Endodermal cell (in vitro differentiated cells): ENCODE measurements around the gene GDF9. TPM values are rescaled to one million over a fixed set of nuclear protein-coding genes. Genes with fewer than 3 reads are reported as not detected.
A peak's percentile ranks its signal among the peaks of the same experiment; 100 is the strongest.

Experiments used
- DNase-seq: peaks from one replicate; pipeline ENCODE4 v3.0.0-alpha.2; 2017
- H3K27ac ChIP-seq: 2 replicates; pipeline ENCODE4 v1.5.1; 2013; ENCODE audit warnings: mild to moderate bottlenecking, low read depth, low read length, moderate library complexity
- H3K27me3 ChIP-seq: 2 replicates; pipeline ENCODE4 v1.6.1; 2013; ENCODE audit warnings: mild to moderate bottlenecking, low read length, moderate library complexity; ENCODE audit not compliant: insufficient read depth, control insufficient read depth, poor library complexity, severe bottlenecking
- H3K36me3 ChIP-seq: 2 replicates; pipeline ENCODE4 v1.7.0; 2013; ENCODE audit warnings: mild to moderate bottlenecking, low read length, moderate library complexity; ENCODE audit not compliant: control insufficient read depth, insufficient read depth
- H3K4me1 ChIP-seq: one replicate; pipeline ENCODE4 v1.7.0; 2013; ENCODE audit warnings: low read length; ENCODE audit not compliant: control insufficient read depth, insufficient read depth
- H3K4me3 ChIP-seq: 2 replicates; pipeline ENCODE4 v1.5.1; 2013; ENCODE audit warnings: mild to moderate bottlenecking, low read length, moderate library complexity
- H3K9ac ChIP-seq: 2 replicates; pipeline ENCODE4 v1.6.1; 2013; ENCODE audit warnings: mild to moderate bottlenecking, low read length, moderate library complexity; ENCODE audit not compliant: poor library complexity, severe bottlenecking; ENCODE audit errors: extremely low read depth
- H3K9me3 ChIP-seq: 2 replicates; pipeline ENCODE4 v1.6.1; 2013; ENCODE audit warnings: mild to moderate bottlenecking, low read length, moderate library complexity; ENCODE audit not compliant: control insufficient read depth
- H3K27ac Mint-ChIP-seq: 2 replicates; pipeline ENCODE4 v1.8.0; 2020; ENCODE audit warnings: mixed read lengths
- H3K27me3 Mint-ChIP-seq: 2 replicates; pipeline ENCODE4 v1.8.0; 2021; ENCODE audit warnings: mild to moderate bottlenecking, mixed read lengths; ENCODE audit not compliant: insufficient read depth
- H3K36me3 Mint-ChIP-seq: 2 replicates; pipeline ENCODE4 v1.8.0; 2020; ENCODE audit warnings: low read depth, mixed read lengths
- H3K4me1 Mint-ChIP-seq: 2 replicates; pipeline ENCODE4 v1.8.0; 2020; ENCODE audit warnings: mixed read lengths
- H3K4me3 Mint-ChIP-seq: 2 replicates; pipeline ENCODE4 v1.8.0; 2020; ENCODE audit warnings: mild to moderate bottlenecking, moderate library complexity, mixed read lengths
- H3K9me3 Mint-ChIP-seq: 2 replicates; pipeline ENCODE4 v1.8.0; 2020; ENCODE audit warnings: mild to moderate bottlenecking, mixed read lengths
- WGBS, 2 experiments: methylation state at CpG; one replicate each; pipeline versions ENCODE4 v1.1.5 to v1.1.7; 2013; ENCODE audit warnings: missing lambda C conversion rate in 2 of 2, mixed read lengths in 1 of 2; ENCODE audit not compliant: insufficient coverage in 1 of 2, insufficient read length in 1 of 2; 5-methylcytosine and 5-hydroxymethylcytosine counted together
- long read RNA-seq, 4 experiments: library from polyadenylated mRNA in 2 of 4; library from RNA in 1 of 4; library from capped mRNA in 1 of 4; stranded (forward) in 3 of 4; unstranded in 1 of 4; transcript quantifications; one replicate each; pipeline ENCODE4 v2.0.0, GENCODE V29; 2020 to 2021; ENCODE audit warnings: inconsistent platforms in 1 of 4
- polyA plus RNA-seq, 2 experiments: library from polyadenylated mRNA; stranded (reverse); fragments of 50-300 nt; gene quantifications; one replicate each; pipeline ENCODE4 v1.2.3, GENCODE V29; 2013
- total RNA-seq, 2 donors: library from RNA; stranded (reverse); fragmentation: NEBNext Ultra II Directional in 1 of 2; extraction: Animal tissue kit (Norgen Biotek cat#: 25700) in 1 of 2; gene quantifications; 2 replicates in 1 of 2; 3 replicates in 1 of 2; pipeline ENCODE4 v1.2.1, GENCODE V29; 2021
- TF ChIP-seq, protein P1 (sequence below): fragments of 200-600 bp; sonication (generic); conservative IDR thresholded peaks from 2 replicates; pipeline ENCODE4 v1.5.0; 2021; ENCODE audit warnings: antibody characterized with exemption, mild to moderate bottlenecking

The GDF9 gene, protein sequence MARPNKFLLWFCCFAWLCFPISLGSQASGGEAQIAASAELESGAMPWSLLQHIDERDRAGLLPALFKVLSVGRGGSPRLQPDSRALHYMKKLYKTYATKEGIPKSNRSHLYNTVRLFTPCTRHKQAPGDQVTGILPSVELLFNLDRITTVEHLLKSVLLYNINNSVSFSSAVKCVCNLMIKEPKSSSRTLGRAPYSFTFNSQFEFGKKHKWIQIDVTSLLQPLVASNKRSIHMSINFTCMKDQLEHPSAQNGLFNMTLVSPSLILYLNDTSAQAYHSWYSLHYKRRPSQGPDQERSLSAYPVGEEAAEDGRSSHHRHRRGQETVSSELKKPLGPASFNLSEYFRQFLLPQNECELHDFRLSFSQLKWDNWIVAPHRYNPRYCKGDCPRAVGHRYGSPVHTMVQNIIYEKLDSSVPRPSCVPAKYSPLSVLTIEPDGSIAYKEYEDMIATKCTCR
- total RNA-seq, result under 1 TPM; 0.26 to 0.33 TPM
- polyA plus RNA-seq (2013, experiment 1 of 2), result 0.57 TPM
- polyA plus RNA-seq (2013, experiment 2 of 2), result 0.33 TPM
- long read RNA-seq, experiment 1, result 0 reads
- long read RNA-seq, experiment 2, result 0 reads
- long read RNA-seq, experiment 3, partial matches to known transcripts, result 1 of 2 reads
- long read RNA-seq, experiment 3, other reads (novel, unspliced or antisense), result 1 of 2 reads
- long read RNA-seq, experiment 4, result 0 reads

DNA sequence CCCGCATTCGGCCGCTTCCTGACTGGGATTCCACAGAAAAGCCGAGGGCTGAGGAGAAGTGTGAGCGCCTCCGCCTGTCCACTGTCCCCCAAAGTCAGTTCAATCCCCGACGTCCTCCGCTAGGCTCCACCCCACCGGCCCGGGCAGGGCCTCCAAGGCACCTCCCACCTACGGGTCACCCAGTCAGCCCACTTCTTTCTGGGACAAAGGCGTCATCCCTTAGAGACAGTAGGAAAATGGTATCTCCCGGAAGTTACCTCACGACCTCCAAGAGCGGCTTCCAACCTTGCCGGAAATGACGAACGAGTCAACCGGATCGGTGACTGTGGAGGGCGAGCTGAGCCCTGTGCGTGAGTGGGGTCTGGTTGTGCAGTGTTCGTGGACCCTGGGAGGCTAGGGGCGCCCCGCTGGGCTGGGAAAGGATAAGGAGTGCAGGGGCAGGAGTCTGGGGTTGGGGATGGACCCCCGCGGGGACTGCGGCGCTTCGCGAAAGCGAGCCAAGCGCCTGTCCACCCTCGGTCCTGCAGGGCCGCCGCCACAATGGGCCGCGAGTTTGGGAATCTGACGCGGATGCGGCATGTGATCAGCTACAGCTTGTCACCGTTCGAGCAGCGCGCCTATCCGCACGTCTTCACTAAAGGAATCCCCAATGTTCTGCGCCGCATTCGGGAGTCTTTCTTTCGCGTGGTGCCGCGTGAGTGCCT is at the start of gene GDF9, which contains the start of gene UQCRQ:
GDF9 (minus strand) TSS at position 128 of the 704 bp plus-strand sequence. CDS start 1,936 bp downstream, outside the sequence.
UQCRQ (plus strand) TSS at position 301 of the 704 bp plus-strand sequence; CDS start at position 541, 240 bp downstream.
- H3K4me3 Mint-ChIP-seq, result peak within 1 kb of the TSS; percentile 92
- peaks cover 6% of the 10 kb centered on the region for H3K4me1 ChIP-seq
- peak within 1 kb of the TSS; percentile 91 for H3K27ac ChIP-seq
- peaks cover 37% of the 10 kb centered on the region for H3K36me3 ChIP-seq
- WGBS, 2 experiments, result 0% methylated on average over 19 to 55 of the region's 55 CpGs
- H3K9ac ChIP-seq, result peak within 1 kb of the TSS; percentile 95
- H3K27me3 Mint-ChIP-seq, result peaks cover 3% of the 10 kb centered on the region
- peak within 1 kb of the TSS; percentile 99 for H3K27ac Mint-ChIP-seq
- peak; percentile 99 for DNase-seq
- peak within 1 kb of the TSS; percentile 91 for H3K4me3 ChIP-seq
- TF ChIP-seq, protein P1, sequence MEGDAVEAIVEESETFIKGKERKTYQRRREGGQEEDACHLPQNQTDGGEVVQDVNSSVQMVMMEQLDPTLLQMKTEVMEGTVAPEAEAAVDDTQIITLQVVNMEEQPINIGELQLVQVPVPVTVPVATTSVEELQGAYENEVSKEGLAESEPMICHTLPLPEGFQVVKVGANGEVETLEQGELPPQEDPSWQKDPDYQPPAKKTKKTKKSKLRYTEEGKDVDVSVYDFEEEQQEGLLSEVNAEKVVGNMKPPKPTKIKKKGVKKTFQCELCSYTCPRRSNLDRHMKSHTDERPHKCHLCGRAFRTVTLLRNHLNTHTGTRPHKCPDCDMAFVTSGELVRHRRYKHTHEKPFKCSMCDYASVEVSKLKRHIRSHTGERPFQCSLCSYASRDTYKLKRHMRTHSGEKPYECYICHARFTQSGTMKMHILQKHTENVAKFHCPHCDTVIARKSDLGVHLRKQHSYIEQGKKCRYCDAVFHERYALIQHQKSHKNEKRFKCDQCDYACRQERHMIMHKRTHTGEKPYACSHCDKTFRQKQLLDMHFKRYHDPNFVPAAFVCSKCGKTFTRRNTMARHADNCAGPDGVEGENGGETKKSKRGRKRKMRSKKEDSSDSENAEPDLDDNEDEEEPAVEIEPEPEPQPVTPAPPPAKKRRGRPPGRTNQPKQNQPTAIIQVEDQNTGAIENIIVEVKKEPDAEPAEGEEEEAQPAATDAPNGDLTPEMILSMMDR, result no peak
- no peaks in the 10 kb centered on the region for H3K9me3 Mint-ChIP-seq
- H3K4me1 Mint-ChIP-seq, result peaks cover 26% of the 10 kb centered on the region
- peaks cover 14% of the 10 kb centered on the region for H3K27me3 ChIP-seq
- peaks cover 16% of the 10 kb centered on the region for H3K36me3 Mint-ChIP-seq
- H3K9me3 ChIP-seq, result no peaks in the 10 kb centered on the region

DNA sequence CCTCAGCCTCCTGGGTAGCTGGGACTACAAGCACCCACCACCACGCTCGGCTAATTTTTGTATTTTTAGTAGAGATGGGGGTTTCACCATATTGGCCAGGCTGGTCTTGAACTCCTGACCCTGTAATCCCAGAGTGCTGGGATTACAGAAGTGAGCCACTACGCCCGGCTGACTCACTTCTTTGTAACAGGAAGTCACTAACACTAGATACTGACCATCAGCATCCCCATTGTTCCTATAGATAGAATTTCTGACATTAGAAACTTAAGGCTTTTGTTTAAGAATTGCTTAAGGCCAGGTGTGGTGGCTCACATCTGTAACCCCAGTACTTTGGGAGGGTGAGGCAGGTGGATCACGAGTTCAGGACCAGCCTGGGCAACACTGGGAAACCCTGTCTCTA is 49.4 kb upstream of the GDF9 start:
- Mint-ChIP-seq H3K27me3 (no peaks in the 10 kb centered on the region), H3K4me3 (no peak overlapping the region), H3K36me3 (peaks cover 46% of the 10 kb centered on the region), H3K4me1 (no peaks in the 10 kb centered on the region), H3K27ac (no peak overlapping the region), H3K9me3 (no peaks in the 10 kb centered on the region)
- TF ChIP-seq, protein P1, result no peak
- no peak for DNase-seq
- H3K27ac ChIP-seq, result no peak overlapping the region
- WGBS, 2 experiments, result 90% methylated on average over 5 of the region's 5 CpGs; no CpG with 5 or more reads in 1 of the 2 experiments
- no peaks in the 10 kb centered on the region for H3K9me3 ChIP-seq
- H3K27me3 ChIP-seq, result no peaks in the 10 kb centered on the region
- no peak overlapping the region for H3K9ac ChIP-seq
- peaks cover 88% of the 10 kb centered on the region for H3K36me3 ChIP-seq
- no peaks in the 10 kb centered on the region for H3K4me1 ChIP-seq
- H3K4me3 ChIP-seq, result no peak overlapping the region

DNA sequence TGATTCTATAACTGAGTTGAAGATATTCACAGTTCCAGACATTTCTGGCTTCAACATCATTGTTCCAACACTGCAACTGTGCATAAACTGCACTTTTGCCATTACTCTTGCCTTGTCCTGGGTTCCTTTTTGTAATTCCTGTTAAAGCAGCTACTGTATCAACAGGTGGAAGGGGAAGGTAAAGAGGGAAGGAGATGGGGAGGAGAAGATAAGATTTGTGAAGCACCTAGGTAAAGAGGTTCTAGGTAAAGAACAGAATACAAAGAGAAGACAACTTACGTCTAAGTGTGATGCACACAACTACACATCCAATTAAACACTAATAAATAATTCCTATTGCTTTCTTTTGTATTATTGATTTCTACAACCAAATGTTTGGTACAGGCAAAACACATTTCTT is 43.4 kb upstream of the GDF9 start:
- no peak overlapping the region for H3K4me3 ChIP-seq
- H3K9me3 ChIP-seq, result no peaks in the 10 kb centered on the region
- Mint-ChIP-seq H3K36me3 (peaks cover 37% of the 10 kb centered on the region), H3K4me3 (no peak overlapping the region), H3K9me3 (no peaks in the 10 kb centered on the region), H3K4me1 (peaks cover 9% of the 10 kb centered on the region), H3K27me3 (no peaks in the 10 kb centered on the region), H3K27ac (no peak overlapping the region)
- peaks cover 73% of the 10 kb centered on the region for H3K36me3 ChIP-seq
- H3K27me3 ChIP-seq, result no peaks in the 10 kb centered on the region
- TF ChIP-seq, protein P1, result no peak
- H3K4me1 ChIP-seq, result peaks cover 3% of the 10 kb centered on the region
- no peak overlapping the region for H3K9ac ChIP-seq
- no peak for DNase-seq
- 80% methylated on average over 1 of the region's 1 CpG; no CpG with 5 or more reads in 1 of the 2 experiments for WGBS, 2 experiments
- H3K27ac ChIP-seq, result no peak overlapping the region
